Activated T-cell treated with anti-CD3 and anti-CD28 coated beads for 4 hours (primary cell): ENCODE data around the gene APOA1.

Experiments used
- DNase-seq: peaks from one replicate; pipeline ENCODE4 v3.0.0-alpha.2; 2020

APOA1 gene

GRCh38 chr11:116786966-116787365 lies 50.5 kb downstream of the APOA1 start:
- no peak for DNase-seq

GRCh38 chr11:116786326-116786725 lies 51.1 kb downstream of the APOA1 start:
- no peak for DNase-seq
